Endothelial cell of umbilical vein (primary cell): ENCODE measurements around the gene PBOV1.
"Not testable (repeated sequence)": the region's sequence is repeated elsewhere in the genome, so short reads cannot be mapped to it uniquely, and the experiment has no call there.

ENCODE experiments used
- CTCF ChIP-seq, 2 donors: IDR thresholded peaks; 1 replicate in 1 of 2; 2 replicates in 1 of 2; pipeline ENCODE4 v1.5.1; 2011; ENCODE audit warnings: low read length in 2 of 2, mild to moderate bottlenecking in 2 of 2, moderate library complexity in 2 of 2, control low read depth in 1 of 2, inconsistent platforms in 1 of 2, low read depth in 1 of 2; ENCODE audit not compliant: insufficient read depth in 1 of 2; ENCODE audit errors: extremely low read depth in 1 of 2
- EZH2 ChIP-seq: IDR thresholded peaks from 2 replicates; pipeline ENCODE4 v1.6.1; 2012; ENCODE audit warnings: borderline replicate concordance, low read depth, mild to moderate bottlenecking, moderate library complexity, low read length, inconsistent platforms; ENCODE audit not compliant: severe bottlenecking
- FOS ChIP-seq: IDR thresholded peaks from 2 replicates; pipeline ENCODE4 v1.6.1; 2011; ENCODE audit warnings: mild to moderate bottlenecking, low read length, moderate library complexity, borderline replicate concordance; ENCODE audit not compliant: insufficient read depth
- GATA2 ChIP-seq: IDR thresholded peaks from 2 replicates; pipeline ENCODE4 v1.7.0; 2011; ENCODE audit warnings: low read depth, mild to moderate bottlenecking, moderate library complexity, mixed read lengths, low read length; ENCODE audit not compliant: insufficient read length, insufficient read depth
- JUN ChIP-seq: IDR thresholded peaks from 2 replicates; pipeline ENCODE4 v1.6.1; 2011; ENCODE audit warnings: borderline replicate concordance, low read depth; ENCODE audit not compliant: insufficient read length, insufficient read depth
- MAX ChIP-seq: IDR thresholded peaks from 2 replicates; pipeline ENCODE4 v1.6.1; 2011; ENCODE audit not compliant: insufficient read depth, insufficient read length
- MYC ChIP-seq: IDR thresholded peaks from one replicate; pipeline ENCODE4 v1.6.1; 2011; ENCODE audit warnings: mild to moderate bottlenecking, low read depth, low read length
- POLR2A ChIP-seq: IDR thresholded peaks from 2 replicates; pipeline ENCODE4 v1.6.1; 2012; ENCODE audit warnings: low read depth, mild to moderate bottlenecking, control low read depth, low read length
- POLR2AphosphoS5 ChIP-seq: IDR thresholded peaks from 2 replicates; pipeline ENCODE4 v1.6.1; 2012; ENCODE audit warnings: low read depth, mild to moderate bottlenecking, control low read depth, low read length, moderate library complexity; ENCODE audit not compliant: insufficient read depth

GRCh38 chr6:138212530-138212929 is 5.8 kb downstream of the PBOV1 start:
- TF ChIP-seq MYC; GATA2; CTCF (IDR thresholded peaks at IDR 0.05; ENCODE audit: extremely low read depth in 1 of 2, insufficient read depth in 1 of 2, low read depth in 1 of 2, low read length in 2 of 2); FOS; POLR2A; POLR2AphosphoS5; JUN; EZH2; MAX: not testable (repeated sequence)
